ENCODE data around the gene ADAM12. TPM values are rescaled to one million over a fixed set of nuclear protein-coding genes. Genes with fewer than 3 reads are reported as not detected.

The ADAM12 gene
- polyA plus RNA-seq, 1 donor from 2014 or later, result 0.09 TPM

GRCh38 chr10:126022841-126023240 is 365.4 kb downstream of the ADAM12 start:
- Histone ChIP-seq H3K27me3 (ENCODE audit: insufficient read depth, low read depth, low read length) (no peaks in the 10 kb centered on the region), H3K9ac (ENCODE audit: low read length) (no peak overlapping the region), H3F3A (ENCODE audit: insufficient read depth, low read length, poor library complexity, severe bottlenecking) (no peaks in the 10 kb centered on the region), H3K79me2 (replicated peaks; ENCODE audit: insufficient read depth, low read length) (no peaks in the 10 kb centered on the region), H3K36me3 (ENCODE audit: insufficient read depth, low read length) (no peaks in the 10 kb centered on the region), H3K9me3 (ENCODE audit: low read length) (no peaks in the 10 kb centered on the region), H3K4me3 (ENCODE audit: low read length) (no peak overlapping the region), H3K9me2 (ENCODE audit: insufficient read depth, low read length) (no peaks in the 10 kb centered on the region), H3K4me2 (ENCODE audit: low read length) (no peak overlapping the region), H2AFZ (ENCODE audit: low read depth, low read length) (no peak overlapping the region), H3K27ac (ENCODE audit: low read length) (no peak overlapping the region), H4K20me1 (ENCODE audit: insufficient read depth) (no peaks in the 10 kb centered on the region)
- TF ChIP-seq EZH2 (IDR thresholded peaks at IDR 0.05; ENCODE audit: borderline replicate concordance, insufficient read depth, low read length, poor library complexity, severe bottlenecking) (no peak), SMC3 (conservative IDR thresholded peaks at IDR 0.05; ENCODE audit: poor library complexity) (no peak), TAF1 (IDR thresholded peaks at IDR 0.05; ENCODE audit: low read depth) (no peak), MXI1 (conservative IDR thresholded peaks at IDR 0.05; ENCODE audit: poor library complexity, severe bottlenecking) (no peak), POLR2AphosphoS5 (IDR thresholded peaks at IDR 0.05) (no peak), REST (IDR thresholded peaks at IDR 0.05; ENCODE audit: borderline replicate concordance) (no peak), RAD21 (conservative IDR thresholded peaks at IDR 0.05) (no peak), CTCF (IDR thresholded peaks at IDR 0.05; ENCODE audit: poor library complexity, severe bottlenecking) (no peak), EP300 (conservative IDR thresholded peaks at IDR 0.05; ENCODE audit: poor library complexity, severe bottlenecking) (no peak)

GRCh38 chr10:126021833-126022500 is 366.3 kb downstream of the ADAM12 start:
- no peak overlapping the region for H2AFZ ChIP-seq (ENCODE audit: low read depth, low read length)
- H3K9me2 ChIP-seq (ENCODE audit: insufficient read depth, low read length), result no peaks in the 10 kb centered on the region
- no peak overlapping the region for H3K4me2 ChIP-seq (ENCODE audit: low read length)
- H3K9ac ChIP-seq (ENCODE audit: low read length), result no peak overlapping the region
- H3K27ac ChIP-seq (ENCODE audit: low read length), result no peak overlapping the region
- H3K4me3 ChIP-seq (ENCODE audit: low read length), result no peak overlapping the region
- TF ChIP-seq REST (IDR thresholded peaks at IDR 0.05; ENCODE audit: borderline replicate concordance) (no peak), POLR2AphosphoS5 (IDR thresholded peaks at IDR 0.05) (no peak), RAD21 (conservative IDR thresholded peaks at IDR 0.05) (no peak), MXI1 (conservative IDR thresholded peaks at IDR 0.05; ENCODE audit: poor library complexity, severe bottlenecking) (no peak), EZH2 (IDR thresholded peaks at IDR 0.05; ENCODE audit: borderline replicate concordance, insufficient read depth, low read length, poor library complexity, severe bottlenecking) (no peak), EP300 (conservative IDR thresholded peaks at IDR 0.05; ENCODE audit: poor library complexity, severe bottlenecking) (no peak), TAF1 (IDR thresholded peaks at IDR 0.05; ENCODE audit: low read depth) (no peak), SMC3 (conservative IDR thresholded peaks at IDR 0.05; ENCODE audit: poor library complexity) (no peak), CTCF (IDR thresholded peaks at IDR 0.05; ENCODE audit: poor library complexity, severe bottlenecking) (no peak)
- H3K79me2 ChIP-seq (replicated peaks; ENCODE audit: insufficient read depth, low read length), result no peaks in the 10 kb centered on the region
- no peaks in the 10 kb centered on the region for H3F3A ChIP-seq (ENCODE audit: insufficient read depth, low read length, poor library complexity, severe bottlenecking)
- no peaks in the 10 kb centered on the region for H3K9me3 ChIP-seq (ENCODE audit: low read length)
- H3K27me3 ChIP-seq (ENCODE audit: insufficient read depth, low read depth, low read length), result no peaks in the 10 kb centered on the region
- no peaks in the 10 kb centered on the region for H4K20me1 ChIP-seq (ENCODE audit: insufficient read depth)
- no peaks in the 10 kb centered on the region for H3K36me3 ChIP-seq (ENCODE audit: insufficient read depth, low read length)
